Sciatic nerve (tissue), 2 donors: ENCODE measurements around the gene MUC6. TPM values are rescaled to one million over a fixed set of nuclear protein-coding genes. Genes with fewer than 3 reads are reported as not detected.
"Not testable (repeated sequence)": the region's sequence is repeated elsewhere in the genome, so short reads cannot be mapped to it uniquely, and the experiment has no call there.

Experiments
- ATAC-seq: fragments of 200-7000 bp; cut with Tn5 transposase; one replicate; pipeline ENCODE4 v1.9.1; 2020; ENCODE audit warnings: mild to moderate bottlenecking, moderate library complexity
- DNase-seq: peaks from one replicate; pipeline ENCODE4 v3.0.0-alpha.2; 2020; ENCODE audit warnings: low spot score
- intact Hi-C: fragments of 100-400 bp; cut with DNase I; formaldehyde crosslinking; loops from one replicate; pipeline ENCODE4 v1.14.2; 2022
- total RNA-seq: library from RNA; stranded (reverse); fragmentation: NEBNext Ultra II Directional; extraction: Animal tissue kit (Norgen Biotek cat#: 25700); gene quantifications from one replicate; pipeline ENCODE4 v1.2.1, GENCODE V29; 2021
- donor health status: DM: no; HTN: no; CAD: no.
- donor health status: DM: no; HTN: no; CAD: no.

MUC6 gene
- total RNA-seq, 1 donor from 2014 or later, result not detected

DNA sequence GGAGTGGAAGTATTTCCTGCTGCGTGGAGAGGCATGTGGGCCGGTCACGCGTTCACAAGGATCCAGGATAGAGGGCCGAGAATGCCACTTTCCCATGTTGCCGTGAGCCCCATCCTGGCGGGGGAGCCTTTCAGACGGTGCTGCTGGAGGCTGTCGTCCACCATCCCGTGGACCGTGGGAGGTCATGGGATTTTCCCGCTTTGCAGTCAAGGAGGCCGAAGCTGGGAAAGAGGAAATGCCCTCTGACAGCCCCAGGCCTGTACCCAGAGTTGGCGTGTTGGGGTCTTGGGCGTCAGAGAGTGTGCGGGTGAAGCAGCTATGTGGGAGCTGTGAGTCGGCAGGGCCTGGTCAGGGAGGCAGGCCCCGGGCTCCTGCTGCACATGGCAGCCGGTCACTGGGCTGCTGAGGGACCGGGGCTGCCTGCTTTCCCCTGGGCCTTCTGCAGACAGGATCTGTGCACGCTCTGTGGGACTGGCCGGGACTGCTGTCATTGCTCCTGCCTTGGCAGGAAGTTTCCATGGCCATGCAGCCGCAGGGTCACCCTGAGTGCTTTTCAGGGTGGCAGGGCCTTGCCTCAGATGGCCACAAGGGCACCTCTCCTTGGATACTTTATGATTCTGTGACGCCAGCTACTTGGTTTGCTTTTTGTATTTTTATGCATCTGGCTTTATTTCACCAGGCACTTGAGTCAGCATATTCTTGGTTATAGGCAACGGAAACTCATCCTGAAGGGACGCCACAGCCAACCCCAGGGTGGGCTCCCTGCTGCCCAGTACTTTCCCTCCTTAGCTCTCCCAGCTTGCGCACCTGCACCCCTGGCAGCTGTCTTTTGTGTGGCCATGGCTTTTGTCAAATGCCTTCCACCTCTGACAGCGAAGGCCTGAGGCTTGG, 58.4 kb downstream of the MUC6 start:
- no peak for ATAC-seq
- intact Hi-C loops, result no loop called here
- no peak for DNase-seq

DNA sequence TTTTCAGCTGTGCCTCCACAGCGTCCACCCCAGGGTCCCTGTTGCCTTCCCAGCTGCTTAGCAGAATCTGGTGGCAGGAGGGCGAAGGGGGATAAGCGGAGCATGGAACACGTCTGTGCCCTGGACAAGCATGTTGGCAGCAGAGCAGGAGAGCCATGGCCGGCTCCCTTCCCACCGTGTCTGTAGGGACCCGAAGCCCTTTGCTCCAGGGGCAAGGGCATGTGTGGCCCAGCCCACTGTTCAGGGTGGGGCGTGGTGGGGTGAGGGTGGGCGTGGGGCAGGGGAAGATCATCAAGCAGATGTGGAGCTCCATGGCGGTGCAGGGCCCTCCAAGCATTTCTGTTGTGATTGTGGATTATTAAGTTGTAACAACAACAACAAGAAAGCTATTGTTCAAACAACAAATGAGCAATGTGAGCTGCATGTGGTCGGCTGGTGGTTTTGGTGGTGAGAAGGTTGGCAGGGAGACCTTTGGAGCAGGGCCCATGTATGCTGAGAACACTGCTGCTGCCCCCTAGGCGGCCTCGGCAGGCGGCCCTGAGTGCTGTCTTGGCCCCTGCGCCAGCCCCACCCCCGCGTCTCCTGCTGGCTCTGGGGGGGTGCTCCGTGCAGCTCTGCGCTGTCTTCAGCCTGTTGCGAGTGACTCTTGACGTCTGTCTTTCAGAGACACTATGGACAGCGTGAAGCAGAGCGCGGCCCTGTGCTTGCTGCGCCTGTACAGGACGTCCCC, 59.9 kb downstream of the MUC6 start:
- intact Hi-C loops, result no loop called here
- DNase-seq (peak; percentile 76), ATAC-seq (peak; percentile 79)

DNA sequence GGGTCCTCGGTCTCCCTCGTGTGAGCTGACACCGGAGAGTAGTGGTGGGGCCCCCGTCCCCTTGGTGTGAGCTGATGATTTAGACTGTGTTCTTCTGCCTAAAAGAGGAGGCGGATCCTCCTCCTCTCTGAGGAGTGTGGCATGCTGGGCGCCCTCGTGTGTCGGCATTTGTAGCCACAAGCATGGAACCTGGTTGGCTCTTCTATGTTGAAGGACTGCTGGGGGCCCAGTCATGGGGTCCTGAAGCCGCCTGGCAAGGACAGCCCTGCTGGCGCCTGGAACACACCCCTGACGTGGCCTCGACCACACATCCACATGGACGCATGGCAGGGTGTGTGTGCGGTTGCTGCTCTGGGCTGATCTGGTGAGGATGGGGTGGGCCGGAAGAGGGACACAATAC, 60.7 kb downstream of the MUC6 start:
- intact Hi-C loops, result no loop called here
- peak; percentile 52 for ATAC-seq

DNA sequence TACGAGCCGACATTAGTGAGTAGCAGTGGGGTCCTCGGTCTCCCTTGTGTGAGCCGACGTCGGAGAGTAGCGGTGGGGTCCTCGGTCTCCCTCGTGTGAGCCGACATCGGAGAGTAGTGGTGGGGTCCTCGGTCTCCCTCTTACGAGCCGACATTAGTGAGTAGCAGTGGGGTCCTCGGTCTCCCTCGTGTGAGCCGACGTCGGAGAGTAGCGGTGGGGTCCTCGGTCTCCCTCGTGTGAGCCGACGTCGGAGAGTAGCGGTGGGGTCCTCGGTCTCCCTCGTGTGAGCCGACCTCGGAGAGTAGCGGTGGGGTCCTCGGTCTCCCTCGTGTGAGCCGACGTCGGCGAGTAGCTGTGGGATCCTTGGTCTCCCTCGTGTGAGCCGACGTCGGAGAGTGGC, 61.1 kb downstream of the MUC6 start:
- ATAC-seq, DNase-seq, intact Hi-C loops: not testable (repeated sequence)

More for the DNA sequence above, 60.7 kb downstream of the MUC6 start:
- no peak for DNase-seq

DNA sequence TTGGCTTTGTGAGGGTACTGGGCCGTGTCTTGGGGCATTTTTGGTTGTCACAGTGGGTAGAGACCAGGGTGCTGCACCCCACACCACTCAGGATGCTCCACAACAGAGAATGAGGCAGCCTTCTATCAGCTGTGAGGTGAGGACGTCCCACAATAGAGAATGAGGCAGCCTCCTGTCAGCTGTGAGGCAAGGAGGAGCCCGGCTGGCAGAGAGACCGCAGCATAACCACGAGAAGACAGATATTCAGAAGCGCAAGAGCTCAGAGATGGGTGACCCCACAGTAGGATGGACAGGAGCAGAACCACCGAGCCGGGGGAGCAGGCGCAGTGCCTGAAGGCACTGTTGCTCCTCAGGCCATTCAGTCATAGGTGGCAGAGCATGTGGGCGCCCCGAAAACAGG, 63.3 kb downstream of the MUC6 start:
- ATAC-seq (no peak), DNase-seq (no peak)
- intact Hi-C loops, result no loop called here

DNA sequence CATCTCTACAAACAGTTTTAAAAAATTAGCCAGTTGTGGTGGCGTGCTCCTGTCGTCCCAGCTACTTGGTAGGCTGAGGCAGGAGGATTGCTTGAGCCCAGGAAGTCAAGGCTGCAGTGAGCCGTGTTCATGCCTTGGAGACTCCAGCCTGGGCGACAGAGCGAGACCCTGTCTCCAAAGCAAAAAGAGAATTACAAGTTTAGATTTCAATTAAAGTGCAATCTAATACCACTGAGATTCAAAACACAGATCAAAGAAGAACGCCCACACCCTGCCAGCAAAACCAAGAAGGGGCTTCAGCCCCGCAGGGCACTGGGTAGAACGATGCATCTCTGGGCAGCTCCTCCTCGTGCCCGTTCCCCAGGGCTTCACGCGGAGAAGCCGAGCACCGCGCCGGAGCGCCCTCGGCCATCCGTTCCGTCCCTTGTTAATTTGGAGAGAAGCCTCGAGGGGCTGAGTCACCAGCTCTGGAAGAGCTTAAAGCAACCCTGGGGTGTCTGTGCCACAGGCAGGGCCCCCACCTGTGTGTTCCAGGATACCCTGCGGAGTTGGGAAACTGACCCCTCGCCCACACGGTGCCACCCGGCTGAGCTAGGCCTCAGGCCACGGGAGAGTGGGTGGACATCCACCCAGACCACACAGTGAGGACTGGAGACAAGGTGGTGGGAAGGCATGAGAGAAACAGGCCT, 63.9 kb downstream of the MUC6 start:
- intact Hi-C loops, result no loop called here
- ATAC-seq, result no peak

DNA sequence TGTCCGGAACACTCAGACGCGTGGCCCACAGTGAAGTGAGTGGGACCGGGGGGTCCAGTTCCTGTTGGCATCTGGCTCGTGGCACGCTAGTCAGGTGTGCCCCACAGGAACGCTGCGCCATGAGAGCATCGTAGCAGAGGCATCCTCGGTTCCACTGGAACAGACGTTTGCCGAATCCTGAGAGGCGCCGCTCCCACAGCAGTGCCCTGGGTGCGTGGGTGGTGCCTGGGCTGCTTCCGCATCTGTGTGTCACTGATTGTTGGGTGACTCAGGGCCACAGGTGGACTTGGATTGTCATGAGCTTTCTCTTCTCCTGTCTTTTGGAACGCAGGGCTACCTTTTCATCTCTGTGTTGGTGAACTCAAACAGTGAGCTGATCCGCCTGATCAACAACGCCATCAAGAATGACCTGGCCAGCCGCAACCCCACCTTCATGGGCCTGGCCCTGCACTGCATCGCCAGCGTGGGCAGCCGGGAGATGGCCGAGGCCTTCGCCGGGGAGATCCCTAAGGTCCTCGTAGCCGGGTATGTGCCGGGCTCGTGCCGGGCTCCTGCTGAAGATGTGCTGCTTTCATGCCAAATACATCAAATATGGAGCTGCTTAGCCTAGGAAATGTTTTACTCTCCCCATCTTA, 64.7 kb downstream of the MUC6 start:
- no peak for DNase-seq
- ATAC-seq, result no peak
- intact Hi-C loops, result no loop called here

More for the DNA sequence above, 63.9 kb downstream of the MUC6 start:
- no peak for DNase-seq

DNA sequence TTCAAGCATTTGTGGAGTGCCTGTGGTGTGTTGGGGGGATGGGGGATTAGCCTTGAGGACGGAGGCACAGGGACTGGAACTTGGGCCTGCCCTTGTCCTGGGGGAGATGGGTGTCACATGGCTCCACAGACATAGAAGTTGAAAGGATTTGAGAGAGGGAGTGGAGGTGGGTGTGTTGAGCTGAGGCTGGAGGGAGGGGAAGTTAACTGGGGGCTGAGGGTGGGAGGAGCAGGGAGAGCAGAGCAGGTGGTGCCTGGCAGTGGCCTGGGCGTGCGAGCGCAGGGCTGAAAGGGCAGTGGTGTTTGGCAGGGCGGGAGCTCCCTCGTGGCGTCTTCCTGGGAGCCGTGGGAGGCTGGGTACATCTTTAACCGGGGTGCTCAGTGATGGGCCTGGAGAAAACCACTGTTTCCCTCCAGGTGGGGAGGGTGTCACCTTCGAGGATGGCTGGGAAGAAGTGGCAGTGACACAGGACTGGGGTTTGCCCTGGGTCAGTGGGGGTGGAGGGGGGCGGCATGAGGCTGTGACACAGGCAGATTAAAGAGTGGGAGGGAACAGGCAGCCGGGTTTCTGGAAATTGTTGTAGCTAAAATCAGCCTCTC, 65.3 kb downstream of the MUC6 start:
- ATAC-seq (no peak), DNase-seq (no peak)
- intact Hi-C loops, result no loop called here

DNA sequence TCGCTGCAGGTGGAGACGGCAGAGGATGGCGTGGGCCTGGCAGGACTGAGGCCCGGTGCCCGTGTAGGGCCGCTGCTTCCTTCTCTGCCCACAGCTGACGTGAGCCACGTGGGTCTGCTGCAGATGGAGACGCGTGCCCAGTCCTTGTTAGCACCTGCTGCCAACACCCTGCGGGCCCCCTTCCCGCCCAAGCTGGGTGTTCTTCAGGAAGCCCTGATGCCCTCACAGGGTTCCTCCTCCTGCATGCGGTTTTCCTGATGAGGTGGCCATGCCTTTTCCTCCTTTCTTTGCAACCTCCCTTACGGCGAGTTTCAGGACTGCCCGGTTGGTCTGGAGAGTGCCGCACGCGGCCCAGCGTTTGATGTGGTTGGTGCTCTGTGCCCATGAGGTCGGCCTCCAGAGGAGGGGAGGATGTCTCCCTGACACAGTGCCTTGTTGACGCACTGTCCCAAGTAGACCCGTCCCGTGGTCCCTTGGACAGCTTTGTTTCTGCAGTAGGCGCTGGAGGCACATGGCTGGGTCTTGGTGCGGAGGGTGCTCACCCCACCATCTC, 66.1 kb downstream of the MUC6 start:
- intact Hi-C loops, result no loop called here
- ATAC-seq (no peak), DNase-seq (no peak)

DNA sequence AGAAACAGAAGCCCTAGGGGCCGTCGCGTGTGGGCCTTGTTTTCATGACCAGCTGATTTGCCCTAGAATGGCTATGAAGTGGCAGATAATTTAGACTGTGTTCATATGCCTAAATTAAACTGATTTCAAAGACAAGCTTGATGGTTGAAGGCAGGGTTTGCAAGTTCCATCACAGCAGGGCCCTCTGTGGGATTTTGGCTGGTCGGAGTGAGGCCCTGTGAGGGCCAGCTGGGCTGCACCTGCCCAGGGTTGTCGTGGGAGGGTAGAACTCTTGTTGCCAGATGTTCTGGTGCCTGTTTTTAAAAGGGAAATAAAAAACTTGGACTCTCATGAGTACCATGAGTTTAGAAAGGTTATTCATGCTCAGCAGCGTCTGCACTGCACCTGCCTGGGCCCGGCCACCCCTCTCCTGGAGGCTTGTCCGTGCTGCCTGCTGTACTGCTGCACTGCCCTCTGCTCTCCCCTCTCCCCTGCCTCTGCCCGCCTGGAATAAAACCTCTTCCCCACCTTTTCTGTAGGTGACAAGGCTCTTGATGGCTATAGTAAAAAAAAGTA, 66.8 kb downstream of the MUC6 start:
- DNase-seq (no peak), ATAC-seq (no peak)
- intact Hi-C loops, result no loop called here

DNA sequence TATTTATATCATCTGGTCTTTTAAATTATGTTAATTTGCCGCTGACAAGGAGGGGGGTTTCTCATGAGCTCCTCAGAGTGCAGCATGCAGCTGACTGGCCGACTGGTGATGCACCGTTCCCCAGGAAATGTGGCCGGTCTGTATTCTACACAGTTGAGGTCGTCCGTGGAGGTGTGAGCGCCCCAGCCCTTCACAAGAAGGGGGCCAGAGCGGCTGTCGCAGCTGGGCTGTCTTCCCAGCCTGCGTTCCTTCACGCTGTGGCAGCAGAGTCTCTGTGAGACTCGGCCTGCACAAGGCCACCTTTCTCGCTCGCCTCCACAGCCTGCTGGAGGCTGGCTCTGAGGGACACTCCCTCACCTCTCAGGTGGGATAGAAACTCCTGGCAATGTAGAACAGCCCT, 67.7 kb downstream of the MUC6 start:
- DNase-seq (no peak), ATAC-seq (no peak)
- intact Hi-C loops, result no loop called here

DNA sequence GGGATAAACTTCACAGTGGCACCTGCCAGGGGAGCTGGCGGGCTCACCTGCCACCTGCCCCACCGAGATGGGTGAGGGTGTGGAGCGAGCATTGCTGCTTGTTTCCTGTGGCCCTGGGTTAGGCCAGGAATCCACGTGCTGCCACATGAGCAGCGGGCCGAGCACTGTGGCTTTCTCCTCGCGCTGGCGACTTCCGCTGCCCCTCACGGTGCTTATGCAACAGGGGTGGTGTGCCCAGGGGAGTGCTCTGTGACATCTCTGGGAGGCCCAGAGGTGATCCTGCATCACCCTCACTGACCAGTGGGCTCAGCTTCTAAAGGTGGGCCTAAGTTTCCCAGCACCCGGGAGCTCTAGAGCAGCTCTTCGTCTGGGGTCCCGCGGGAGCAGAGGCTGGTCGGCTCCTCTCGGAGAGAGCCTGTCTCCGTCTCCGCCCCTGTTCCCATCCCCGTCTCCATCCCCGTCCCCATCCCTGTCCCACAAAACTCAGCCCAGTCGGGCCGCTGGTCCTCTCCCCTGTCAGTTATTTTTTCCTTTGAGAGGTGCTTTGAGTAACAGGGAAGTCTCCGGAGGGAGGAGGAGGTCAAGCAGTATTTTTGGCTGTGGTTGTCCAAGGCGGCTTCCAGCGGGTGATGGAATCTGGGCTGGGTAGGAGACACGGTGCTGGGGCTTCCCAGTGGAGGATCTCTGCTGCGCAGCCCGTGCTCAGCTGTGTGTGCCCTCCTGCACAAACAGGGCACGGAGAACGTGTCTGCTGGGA, 68.3 kb downstream of the MUC6 start:
- intact Hi-C loops, result no loop called here
- no peak for DNase-seq
- ATAC-seq, result peak; percentile 69

DNA sequence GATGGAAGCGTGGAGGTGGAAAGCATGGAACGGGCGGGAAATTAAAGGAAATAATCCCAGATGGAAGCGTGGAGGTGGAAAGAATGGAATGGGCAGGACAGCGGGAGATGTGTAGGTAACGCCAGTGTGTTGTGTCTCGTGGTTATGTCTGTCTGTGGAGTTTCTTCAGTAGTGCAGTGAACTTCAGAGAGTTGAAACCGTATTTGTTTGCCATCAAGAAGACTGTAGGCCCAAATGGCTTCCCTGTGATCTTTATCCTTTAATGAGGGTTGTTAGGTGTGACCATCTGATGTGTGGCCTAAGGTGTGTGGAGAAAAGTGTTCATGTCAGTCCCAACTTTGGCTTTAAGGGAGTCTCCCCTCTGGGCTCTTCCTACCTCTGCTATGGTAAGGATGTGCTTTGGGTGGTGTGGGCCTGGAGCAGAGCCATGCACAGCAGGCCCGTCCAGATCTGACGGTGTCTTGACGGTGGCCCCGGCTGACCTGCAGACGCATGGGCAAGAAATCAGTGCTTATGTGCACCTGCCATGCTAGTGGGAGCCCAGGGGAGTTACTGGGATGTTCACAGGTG, 71.2 kb downstream of the MUC6 start:
- intact Hi-C loops, result no loop called here
- DNase-seq (no peak), ATAC-seq (no peak)

DNA sequence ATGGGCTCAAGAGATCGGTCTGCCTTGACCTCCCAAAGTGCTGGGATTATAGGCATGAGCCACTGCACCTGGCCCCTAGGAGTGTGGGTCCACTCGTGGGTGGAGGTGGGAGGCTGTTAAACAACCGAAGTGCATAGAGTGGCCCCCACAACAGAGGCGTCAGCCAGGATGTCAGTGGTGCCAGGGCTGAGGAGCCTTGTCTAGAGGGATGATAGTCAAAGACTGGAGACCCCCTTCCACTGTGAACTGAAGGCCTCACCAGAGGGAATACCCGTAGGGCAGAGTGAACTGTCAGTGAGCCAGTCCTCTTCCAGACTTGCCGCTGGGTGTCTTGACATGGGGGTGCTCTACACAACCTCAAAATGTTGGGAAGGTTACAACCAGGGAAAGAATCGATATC, 72.7 kb downstream of the MUC6 start:
- no peak for DNase-seq
- no peak for ATAC-seq
- intact Hi-C loops, result no loop called here
